GM18868 (cell line): ENCODE results near the gene DYNC2I2.
A peak's percentile ranks its signal among the peaks of the same experiment; 100 is the strongest.
"Not testable (repeated sequence)": the region's sequence is repeated elsewhere in the genome, so short reads cannot be mapped to it uniquely, and the experiment has no call there.

Experiments used
- ATAC-seq: cut with Tn5 transposase; IDR thresholded peaks from one replicate; pipeline ENCODE4 v1.9.1; 2021; ENCODE audit warnings: mild to moderate bottlenecking, moderate library complexity; ENCODE audit not compliant: unreplicated experiment

The DYNC2I2 gene

DNA sequence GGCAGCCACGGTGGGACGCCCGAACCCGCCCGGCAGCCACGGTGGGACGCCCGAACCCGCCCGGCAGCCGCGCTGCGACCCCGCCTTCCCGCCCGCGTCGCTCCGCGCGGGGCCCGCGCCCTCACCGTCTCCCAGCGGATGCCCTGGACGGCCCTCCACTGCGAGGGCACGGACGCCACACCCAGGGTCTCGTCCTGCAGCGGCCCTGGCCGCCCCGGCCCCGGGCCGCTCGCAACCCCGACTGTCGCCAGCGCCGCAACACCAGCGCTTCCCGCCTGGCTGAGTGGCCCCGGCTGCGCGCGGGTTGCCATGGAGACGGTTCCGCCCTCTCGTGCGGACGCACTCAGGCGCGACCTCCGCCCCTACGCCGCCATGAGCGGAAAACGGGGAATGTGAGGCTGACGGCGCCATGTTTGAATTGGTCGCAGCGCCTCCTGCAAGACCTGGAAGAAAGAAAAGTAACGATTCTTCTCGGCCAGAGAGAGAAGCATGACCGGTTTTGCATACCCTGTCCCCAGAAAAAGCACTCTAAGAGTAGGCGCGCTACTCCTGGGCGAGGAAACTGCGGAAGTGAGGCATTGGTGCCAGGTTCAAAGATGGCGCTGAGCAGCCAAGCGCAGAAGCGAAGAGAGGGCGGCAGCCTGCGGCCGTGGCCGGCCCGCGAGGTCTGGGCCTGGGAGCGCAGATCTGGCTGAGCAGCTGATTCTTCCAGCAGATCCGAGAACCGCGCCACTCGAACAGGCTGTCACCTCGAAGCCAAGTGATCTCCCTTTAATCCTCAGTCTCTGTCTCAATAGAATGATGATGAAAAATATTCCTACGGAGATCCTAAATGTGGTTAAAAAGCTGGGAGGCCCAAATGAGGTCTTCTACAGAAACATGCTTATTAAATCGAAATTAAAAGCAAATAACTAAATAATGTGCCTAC, at the start of gene DYNC2I2:
Gene DYNC2I2, minus strand, starts transcription at position 432 of the 928 bp plus-strand sequence. Its CDS starts 121 bp downstream, at position 311.
- peak; percentile 59 for ATAC-seq

DNA sequence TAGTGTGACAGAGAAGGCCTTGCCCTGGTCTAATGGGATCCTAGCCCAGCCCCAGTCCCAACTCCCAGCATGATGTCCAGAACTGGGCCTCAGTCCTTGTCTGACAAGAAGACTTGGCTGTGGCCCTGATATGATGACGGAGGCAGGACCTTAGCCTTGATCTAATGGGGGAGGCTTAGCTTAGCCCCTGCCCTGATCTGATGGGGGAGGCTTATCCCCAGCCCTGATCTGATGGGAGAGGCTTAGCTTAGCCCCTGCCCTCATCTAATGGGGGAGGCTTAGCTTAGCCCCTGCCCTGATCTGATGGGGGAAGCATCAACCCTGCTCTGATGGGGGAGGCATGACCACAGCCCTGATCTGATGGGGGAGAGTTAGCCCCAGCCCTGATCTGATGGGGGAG, 49.4 kb upstream of the DYNC2I2 start:
- no peak for ATAC-seq

DNA sequence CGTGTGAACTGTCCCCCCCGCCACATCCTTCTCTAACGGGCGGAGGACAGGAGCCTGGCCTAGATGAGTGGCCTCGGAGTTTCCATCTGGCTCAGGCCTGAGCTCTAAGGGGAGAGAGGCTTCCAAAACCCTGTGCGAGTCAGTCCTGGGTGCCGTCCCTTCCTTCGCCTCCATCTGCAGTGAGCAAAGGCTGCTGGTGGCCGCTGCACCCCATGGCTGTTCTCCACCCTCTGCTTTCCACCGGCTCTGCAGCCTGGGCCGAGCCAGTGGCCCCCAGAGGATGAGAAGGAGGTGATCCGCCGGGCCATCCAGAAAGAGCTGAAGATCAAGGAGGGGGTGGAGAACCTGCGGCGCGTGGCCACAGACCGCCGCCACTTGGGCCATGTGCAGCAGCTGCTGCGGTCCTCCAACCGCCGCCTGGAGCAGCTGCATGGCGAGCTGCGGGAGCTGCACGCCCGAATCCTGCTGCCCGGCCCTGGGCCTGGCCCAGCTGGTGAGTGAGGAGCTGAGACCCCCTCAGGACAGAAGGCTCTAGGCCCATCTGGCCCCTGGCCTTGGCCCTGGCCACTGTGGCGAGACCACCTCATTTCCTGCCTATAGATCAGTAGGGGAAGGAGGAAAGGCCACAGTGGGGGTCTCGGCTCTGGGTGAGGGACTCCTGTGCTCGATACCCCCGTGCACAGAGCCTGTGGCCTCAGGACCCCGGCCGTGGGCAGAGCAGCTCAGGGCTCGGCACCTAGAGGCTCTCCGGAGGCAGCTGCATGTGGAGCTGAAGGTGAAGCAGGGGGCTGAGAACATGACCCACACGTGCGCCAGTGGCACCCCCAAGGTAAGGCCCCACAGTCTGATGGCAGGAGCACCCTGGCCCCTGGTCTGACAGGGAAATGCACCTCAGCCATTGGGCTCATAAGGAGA, 48.7 kb upstream of the DYNC2I2 start:
- no peak for ATAC-seq

DNA sequence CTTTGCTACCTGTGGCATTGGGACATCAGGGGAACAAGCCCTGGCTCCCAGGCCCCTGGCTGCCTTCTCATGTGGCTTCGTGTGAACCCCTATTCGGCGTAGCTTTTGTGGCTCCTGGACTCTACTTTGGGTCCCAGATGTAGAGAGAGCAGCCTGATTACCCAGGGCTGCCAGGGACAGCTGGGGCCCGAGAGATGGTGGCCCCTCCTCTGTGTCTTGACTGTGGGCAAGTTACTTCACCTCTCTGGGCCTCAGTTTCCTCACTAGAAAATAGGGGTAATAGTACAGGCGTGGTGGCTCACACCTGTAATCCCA, 47.7 kb upstream of the DYNC2I2 start:
- no peak for ATAC-seq

DNA sequence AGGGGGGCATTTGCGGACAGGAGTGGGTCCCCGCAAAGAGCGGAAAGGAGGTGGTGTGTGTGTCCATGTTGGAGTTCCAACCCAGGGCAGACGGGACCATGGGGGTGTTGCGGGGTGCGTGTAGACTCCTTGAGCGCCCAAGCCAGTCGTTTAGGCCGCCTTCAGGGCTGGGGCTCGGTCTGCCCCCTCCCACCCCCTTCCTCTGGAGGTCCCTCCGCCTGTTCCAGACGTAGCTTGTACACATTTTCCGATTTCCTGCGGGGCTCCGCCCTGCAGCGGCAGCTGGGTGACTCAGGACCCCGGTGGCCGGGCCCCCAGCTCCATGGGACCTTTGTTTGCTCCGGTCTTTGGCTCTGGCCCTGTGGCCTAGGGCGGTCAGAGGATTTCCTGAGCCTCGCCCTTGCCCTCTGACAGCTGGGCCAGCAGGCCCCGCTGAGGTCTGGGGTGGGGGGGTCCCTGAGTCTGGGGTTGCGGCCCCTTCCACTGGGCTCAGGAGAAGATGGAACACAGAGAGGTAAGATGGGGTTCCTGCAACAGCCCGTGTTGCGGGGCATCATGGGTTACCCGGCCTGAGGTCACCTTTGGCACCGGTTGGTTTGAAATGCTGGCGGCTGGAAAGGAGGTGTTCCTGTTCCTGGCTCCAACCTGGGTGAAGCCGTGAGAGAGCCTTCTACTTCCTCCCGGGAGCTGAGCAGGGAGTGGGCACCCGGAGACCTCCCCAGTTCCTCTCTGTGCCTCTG, 47.1 kb upstream of the DYNC2I2 start:
- ATAC-seq, result no peak

DNA sequence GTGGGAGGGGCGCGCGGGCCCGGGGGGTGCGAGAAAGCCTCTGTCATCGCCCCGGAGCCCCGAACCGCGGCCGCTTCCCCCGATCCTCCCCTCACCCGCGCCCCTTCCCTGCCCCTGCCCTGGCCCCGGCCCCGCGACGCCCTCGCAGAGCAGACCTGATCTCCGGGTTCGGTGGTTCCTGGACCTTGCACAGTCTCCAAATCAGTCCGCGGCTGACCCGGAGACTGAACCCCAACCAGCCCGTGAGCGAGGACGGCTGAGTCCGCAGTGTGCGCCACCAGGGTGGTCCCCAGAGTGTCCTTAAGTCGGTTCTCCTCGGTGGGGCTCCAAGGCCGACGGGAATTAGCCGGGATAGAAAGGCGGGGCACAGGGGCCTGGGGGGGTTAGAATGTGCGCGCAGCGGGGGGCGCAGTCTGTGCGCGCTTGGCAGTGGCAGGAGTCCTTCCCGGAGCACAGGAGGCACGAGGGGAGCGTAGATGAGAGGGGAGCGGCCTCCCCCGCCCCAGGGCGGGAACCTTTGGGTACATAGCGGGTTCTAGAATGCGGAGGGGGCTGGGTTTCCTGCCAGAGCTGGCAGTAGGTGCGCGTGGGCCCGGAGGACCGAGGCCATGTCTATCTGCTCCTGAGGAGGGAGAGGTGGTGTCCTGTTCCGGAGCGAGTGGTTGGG, 46.4 kb upstream of the DYNC2I2 start:
- ATAC-seq, result peak; percentile 28

DNA sequence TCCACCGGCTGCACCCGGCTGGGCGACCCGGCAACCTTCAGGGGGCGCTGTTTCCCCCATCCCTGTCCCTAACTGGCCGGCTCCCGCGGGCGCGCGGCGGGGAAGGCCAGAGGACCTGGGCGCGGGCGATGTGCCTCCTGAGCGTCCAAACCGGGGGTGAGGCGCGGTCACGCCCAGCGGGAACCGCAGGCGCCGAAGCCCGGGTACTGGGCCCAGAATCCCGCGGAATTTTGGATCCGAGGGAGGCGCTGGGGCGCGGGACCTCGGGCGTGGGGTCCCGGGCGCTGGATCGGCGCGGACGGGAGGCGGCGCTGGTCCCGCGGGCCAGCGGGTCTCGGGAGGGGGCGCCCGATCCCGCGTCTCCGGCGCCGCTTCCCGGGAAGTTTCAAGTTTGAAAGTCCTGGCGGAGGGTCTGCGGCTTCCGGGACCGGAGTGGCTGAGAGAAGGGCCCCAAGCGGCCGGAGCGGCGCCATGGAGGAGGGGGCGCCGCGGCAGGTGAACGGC, 45.9 kb upstream of the DYNC2I2 start, which contains the start of gene PKN3:
Gene PKN3, plus strand, starts transcription at position 59 of the 504 bp plus-strand sequence. Its CDS starts 413 bp downstream, at position 472.
- peak; percentile 72 for ATAC-seq

DNA sequence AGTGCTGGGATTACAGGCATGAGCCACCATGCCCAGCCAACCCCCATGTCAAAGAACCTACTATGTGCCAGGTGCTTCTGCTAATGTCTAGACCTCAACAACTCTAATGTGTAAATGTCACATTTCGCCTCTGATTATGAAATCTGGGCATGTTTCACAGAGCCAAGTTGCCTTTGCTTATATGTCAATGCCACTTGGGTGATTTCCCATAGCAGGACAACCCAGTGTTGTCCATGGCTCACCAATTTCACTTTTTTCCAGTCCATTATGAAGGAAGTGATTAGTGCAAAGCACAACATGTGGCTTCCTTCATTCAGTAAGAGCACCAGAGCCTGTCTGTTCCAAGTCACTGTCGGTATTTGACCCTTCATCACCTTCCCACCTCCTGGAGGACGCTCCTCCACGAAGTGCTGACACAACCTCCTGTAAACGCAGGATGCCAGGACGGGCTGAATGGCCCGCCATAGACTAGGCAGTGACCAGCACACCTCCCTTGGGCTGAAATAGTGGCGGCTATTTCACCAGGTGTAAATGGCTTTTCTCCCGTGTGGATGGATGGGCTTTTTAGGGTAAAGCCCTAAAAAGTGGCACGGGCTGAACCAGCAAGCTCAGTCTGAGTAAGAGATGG, 44.7 kb upstream of the DYNC2I2 start:
- ATAC-seq, result no peak

DNA sequence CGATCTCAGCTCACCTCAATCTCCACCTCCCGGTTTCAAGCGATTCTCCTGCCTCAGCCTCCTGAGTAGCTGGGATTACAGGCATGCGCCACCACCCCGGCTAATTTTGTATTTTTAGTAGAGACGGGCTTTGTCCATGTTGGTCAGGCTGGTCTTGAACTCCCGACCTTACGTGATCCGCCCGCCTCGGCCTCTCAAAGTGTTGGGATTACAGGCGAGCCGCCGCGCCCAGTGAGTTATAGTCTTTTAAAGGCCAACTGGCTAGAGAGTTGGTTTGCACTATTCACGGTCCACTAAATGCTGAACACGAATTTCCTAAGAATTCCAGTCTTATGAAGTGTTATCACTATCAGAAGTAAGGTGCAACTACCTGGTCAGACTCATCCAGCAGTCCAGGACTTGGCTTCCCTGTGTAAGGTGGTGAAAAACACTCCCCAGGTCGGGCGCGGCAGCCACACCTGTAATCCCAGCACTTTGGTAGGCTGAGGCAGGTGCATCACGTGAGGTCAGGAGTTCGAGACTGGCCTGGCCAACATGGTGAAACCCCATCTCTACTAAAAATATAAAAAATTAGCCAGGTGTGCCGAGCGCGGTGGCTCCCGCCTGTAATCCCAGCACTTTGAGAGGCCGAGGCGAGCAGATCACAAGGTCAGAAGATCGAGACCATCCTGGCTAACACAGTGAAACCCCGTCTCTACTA, 42.6 kb upstream of the DYNC2I2 start:
- ATAC-seq, result not testable (repeated sequence)

DNA sequence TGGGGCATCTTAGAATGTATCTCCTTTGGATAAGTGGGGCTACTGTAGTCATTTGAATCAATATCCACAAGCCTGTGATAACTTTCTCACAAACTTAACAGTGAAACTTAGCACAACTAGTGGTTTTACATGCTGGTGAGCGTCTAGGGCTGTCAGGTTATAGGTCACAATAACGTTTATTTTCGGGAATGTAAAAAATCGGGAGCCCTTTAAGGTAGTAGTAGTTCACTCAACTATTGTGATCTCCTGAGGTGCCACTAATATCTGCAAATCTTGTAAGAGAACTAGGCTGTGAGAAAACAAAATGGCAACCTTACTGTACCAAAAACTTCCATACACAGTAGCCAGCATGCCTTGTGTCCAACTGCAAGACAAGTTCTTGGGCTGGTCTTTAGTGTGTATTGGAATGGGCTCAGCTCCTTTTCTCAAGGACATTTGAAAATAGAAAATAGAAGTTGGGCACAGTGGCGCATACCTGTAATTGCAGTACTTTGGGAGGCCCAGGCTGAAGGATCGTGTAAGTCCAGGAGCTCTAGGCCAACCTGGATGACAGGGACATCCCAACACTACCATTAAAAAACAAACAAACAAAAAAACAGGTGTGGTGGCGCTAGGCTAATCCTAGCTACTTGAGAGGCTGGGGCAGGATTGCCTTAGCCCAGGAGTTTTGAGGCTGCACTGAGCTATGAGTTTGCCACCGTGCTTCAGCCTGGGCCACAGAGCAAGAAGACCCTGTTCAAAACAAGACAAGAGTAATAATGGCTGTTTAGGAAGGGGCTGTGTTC, 40.5 kb upstream of the DYNC2I2 start:
- no peak for ATAC-seq

DNA sequence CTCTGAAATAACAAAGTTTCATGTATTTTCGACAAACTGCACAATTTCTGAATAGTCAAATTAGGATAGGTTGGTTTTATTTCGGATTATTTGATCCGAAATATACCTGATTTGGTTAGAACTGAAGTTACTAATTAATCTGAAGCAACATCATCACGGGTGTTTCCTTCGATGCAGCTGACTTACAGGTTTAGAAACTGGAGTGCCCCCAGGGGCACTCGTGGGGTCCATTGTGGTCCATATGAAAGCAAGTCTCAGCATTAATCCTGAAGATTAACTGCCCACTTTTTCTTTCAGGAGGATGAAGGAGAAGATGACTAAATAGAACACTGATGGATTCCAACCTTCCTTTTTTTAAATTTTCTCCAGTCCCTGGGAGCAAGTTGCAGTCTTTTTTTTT, 37.7 kb upstream of the DYNC2I2 start:
- no peak for ATAC-seq

DNA sequence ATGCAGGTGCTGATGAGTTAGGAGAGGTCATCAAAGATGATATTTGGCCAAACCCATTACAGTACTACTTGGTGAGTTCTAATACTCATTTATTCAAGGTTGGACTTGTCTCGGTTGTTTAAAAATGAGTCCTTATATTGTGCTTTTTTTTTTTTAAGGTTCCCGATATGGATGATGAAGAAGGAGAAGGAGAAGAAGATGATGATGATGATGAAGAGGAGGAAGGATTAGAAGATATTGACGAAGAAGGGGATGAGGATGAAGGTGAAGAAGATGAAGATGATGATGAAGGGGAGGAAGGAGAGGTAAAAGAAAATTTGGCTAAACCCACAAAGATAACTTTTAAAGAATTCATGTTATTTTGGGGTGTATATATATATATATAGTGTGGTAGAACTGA, 37.1 kb upstream of the DYNC2I2 start:
- not testable (repeated sequence) for ATAC-seq

DNA sequence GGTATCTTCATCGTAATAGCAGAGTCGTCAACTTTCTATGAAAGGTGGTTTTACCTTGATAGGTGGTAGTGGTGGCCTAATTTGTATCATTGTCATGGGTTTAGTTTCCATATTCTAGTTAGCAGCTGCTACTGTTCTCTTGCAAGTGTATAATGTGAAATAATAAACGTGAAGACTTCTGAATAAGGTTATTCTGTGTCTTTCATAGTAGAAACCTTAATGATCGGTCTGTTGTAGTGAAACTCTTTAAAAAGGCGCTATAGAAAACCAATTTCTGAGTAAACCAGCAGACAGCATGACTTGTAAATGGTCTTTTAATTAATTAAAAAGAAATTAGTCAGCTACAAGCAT, 34.0 kb upstream of the DYNC2I2 start:
- ATAC-seq, result no peak

DNA sequence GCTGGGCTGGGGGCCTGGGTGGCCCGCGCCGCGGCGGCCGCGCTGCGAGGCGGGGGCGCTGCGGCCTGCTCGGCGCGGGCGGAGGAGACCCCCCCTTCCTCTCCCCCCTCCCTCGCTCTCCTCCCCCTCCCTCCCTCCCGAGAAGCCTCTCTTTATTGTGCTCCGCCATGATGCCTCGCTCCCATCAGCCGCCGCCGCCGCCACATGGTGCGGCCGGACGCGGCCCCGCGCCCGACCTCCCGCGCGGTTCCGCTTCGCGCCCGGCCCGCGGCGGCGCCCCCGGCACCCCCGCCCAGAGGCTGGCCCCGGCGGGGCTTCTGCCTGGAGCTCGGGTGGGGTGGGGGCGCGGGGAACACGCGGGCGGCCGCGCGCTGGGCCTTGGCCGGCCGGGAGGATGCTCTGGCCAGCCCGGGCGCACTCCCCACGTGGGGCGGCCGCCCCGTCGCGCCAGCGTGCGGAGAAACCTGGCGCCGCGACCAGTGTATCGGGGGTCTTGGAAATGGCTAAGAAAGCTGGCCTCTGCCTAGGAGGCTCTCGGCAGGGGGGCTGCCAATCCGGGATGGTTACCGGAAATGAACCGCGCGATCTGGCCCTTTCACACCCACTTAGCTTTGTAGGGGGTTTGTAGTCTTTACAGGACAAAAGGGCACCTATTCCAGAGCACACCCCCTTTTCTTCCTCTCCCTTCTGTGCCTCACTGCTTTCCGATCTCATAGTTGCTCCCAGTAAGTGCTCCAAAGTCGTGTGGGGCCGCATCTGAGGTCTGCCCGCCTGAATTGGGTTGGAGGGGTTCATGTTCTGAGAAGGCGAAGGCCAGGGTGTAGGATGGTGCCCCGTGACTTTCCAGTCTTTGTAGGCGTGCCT, 33.4 kb upstream of the DYNC2I2 start:
- no peak for ATAC-seq

DNA sequence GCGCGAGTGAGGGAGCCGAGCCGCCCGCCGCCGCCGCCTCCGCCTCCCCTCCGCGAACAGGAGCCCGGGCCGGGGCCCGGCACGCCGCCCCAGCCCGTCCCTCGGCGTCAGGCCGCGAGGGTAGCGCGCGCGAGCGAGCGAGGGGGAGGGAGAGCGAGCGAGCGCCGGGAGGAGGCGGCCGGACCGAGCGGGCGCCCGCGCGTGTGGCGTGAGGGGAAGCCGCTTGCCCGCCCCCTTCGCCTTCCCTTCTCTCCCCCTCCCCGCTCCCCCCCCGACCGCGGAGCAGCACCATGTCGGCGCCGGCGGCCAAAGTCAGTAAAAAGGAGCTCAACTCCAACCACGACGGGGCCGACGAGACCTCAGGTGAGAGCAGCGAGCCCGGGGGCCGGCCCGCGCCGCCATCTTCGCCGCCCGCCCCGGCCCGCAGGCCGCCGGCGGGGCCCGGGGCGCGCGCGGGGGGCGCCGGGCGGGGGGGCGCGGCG, 32.7 kb upstream of the DYNC2I2 start:
- peak; percentile 22 for ATAC-seq

DNA sequence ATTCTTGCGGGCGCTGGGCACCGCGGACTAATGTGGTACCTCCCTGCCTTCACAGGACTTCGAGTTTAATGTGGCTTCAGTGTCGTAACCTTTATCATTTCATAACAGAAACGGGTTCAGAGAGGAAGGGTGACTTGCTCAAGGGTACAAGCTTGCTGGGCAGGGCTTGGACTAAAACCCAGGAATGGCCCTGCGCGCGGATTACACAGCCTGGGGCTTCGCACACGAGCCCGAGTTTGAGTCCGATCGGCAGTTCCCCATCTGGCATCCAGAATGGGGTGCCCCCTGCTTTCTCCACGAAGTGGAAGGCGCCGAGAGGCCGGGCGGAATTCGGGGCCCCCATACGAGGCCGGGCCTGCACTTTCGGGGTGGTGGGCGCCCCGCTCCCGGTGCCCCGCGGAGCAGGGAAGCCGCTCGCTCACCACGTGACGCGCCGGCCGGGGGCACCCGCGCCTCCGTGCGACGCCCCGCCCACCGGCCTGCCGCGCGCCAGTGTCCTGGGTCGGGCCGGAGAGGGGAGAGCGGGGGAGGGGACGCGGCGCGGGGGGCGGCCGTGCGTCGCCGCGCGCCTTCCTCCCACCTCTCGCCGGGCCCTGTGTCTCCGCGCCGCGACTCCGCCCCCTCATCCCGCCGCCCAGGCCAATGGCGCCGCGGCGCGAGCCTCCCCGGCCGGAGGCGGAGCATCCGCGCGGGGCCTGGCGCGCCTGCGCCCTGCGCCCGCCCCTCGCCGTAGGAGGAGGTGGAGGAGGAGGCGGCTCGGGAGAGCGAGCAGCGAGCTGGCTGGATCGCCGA, 32.0 kb upstream of the DYNC2I2 start, which contains the start of gene SET:
Gene SET, plus strand, starts transcription at position 722 of the 792 bp plus-strand sequence. CDS start 361 bp downstream, outside the sequence.
- ATAC-seq, result peak; percentile 73
